ENCODE results near the gene RUNX1. TPM values are rescaled to one million over a fixed set of nuclear protein-coding genes. Genes with fewer than 3 reads are reported as not detected.

RUNX1 gene
- total RNA-seq, 1 donor from 2014 or later = 62.1 TPM

DNA sequence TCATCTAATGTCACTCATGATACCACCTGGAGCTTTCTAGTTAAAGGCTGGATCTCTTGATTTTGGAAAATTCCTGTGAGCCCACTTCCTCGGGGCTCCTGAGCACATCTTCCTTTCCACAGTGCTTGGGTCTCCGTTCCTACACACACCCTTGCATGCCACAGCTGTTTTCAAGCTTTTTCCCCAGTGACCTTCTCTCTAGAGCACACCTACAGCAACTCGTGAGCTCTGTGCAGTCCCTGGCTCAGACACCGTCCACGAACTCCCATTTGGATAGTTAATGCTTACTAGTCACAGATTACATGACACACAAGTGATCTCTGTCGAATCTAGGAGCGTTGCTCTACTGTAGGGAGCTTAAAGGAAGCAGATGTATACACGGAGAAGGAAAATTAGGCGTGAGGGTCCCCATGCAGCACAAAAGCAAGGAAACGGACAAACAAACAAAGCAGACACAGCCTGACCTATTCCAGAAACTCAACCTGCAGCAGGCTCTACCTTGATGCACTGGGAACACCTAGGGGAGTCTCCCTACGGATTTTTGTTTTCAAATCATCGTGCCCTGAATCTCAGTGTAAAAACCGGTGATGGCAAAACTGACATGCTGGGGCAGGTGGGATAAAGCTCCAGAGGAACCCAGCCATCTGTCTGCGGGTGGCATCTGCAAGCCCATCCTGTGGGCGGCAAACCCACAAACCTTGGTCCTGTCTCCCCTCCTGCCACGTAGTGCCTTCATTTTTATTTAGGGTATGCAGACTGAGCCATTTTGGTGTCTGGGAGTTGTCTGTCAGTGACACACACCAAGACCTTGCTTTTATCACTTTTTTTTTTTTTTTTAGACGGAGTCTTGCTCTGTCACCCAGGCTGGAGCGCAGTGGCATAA, 177.8 kb downstream of the RUNX1 start:
- Histone ChIP-seq H3K4me3 (no peak overlapping the region), H3K9me3 (no peaks in the 10 kb centered on the region), H3K36me3 (peaks cover 0 to 29% of the 10 kb centered on the region in 2 donors), H3K27me3 (no peaks in the 10 kb centered on the region), H3K27ac (no peak overlapping the region), H3K4me1 (peaks cover 47% of the 10 kb centered on the region)
- peak in 1 of 2 donors; percentile 80 for DNase-seq (ENCODE audit: extremely low spot score in 2 of 2)
- intact Hi-C loops (cut with DNase I) = no loop called here
- TF ChIP-seq CTCF (IDR thresholded peaks at IDR 0.05) = no peak
- no peak for TF ChIP-seq POLR2A (IDR thresholded peaks at IDR 0.05)
- no peak for TF ChIP-seq POLR2AphosphoS5 (IDR thresholded peaks at IDR 0.05; ENCODE audit: insufficient read depth in 1 of 2, low read depth in 1 of 2)

DNA sequence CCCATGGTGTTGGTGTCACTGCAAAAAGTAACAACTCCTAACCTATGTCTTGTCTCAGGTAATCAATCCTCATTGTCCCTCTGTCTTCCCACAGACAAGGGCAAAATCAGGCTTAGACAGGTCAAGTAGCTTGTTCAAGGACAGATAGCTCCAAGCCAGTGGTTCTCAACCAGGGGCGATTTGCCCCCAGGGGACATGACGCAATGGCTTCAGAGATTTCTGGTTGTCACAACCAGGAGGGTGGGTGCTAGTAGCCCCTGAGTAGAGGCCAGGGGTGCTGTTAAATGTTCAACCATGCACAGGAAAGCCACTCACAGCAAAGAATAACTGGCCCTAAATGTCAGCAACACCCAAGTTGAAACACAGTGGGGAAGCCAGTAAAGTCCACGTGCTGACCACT, 178.9 kb downstream of the RUNX1 start:
- DNase-seq (ENCODE audit: extremely low spot score in 2 of 2) = peak in 1 of 2 donors; percentile 81
- Histone ChIP-seq H3K4me1 (peaks cover 47% of the 10 kb centered on the region), H3K27ac (no peak overlapping the region), H3K9me3 (no peaks in the 10 kb centered on the region), H3K36me3 (peaks cover 0 to 29% of the 10 kb centered on the region in 2 donors), H3K27me3 (no peaks in the 10 kb centered on the region), H3K4me3 (no peak overlapping the region)
- TF ChIP-seq POLR2AphosphoS5 (IDR thresholded peaks at IDR 0.05; ENCODE audit: insufficient read depth in 1 of 2, low read depth in 1 of 2) = no peak
- no peak for TF ChIP-seq POLR2A (IDR thresholded peaks at IDR 0.05)
- no peak for TF ChIP-seq CTCF (IDR thresholded peaks at IDR 0.05)
- intact Hi-C loops (cut with DNase I) = no loop called here

GRCh38 chr21:34869545-34869944, 179.6 kb downstream of the RUNX1 start:
- Histone ChIP-seq H3K27ac (no peak overlapping the region), H3K27me3 (no peaks in the 10 kb centered on the region), H3K9me3 (no peaks in the 10 kb centered on the region), H3K4me1 (peaks cover 47% of the 10 kb centered on the region), H3K36me3 (peaks cover 0 to 29% of the 10 kb centered on the region in 2 donors), H3K4me3 (no peak overlapping the region)
- TF ChIP-seq POLR2A (IDR thresholded peaks at IDR 0.05) (no peak), POLR2AphosphoS5 (IDR thresholded peaks at IDR 0.05; ENCODE audit: insufficient read depth in 1 of 2, low read depth in 1 of 2) (no peak)
- peak in 1 of 2 donors; percentile 70 for DNase-seq (ENCODE audit: extremely low spot score in 2 of 2)
- intact Hi-C loops (cut with DNase I) = no loop called here

- H3K36me3 ChIP-seq = peaks cover 0 to 20% of the 10 kb centered on the region in 2 donors
- intact Hi-C loops (cut with DNase I) = no loop called here
- no peaks in the 10 kb centered on the region for H3K9me3 ChIP-seq
- H3K27ac ChIP-seq = no peak overlapping the region
- H3K4me1 ChIP-seq = peaks cover 43% of the 10 kb centered on the region
- peak in 1 of 2 donors; percentile 74 for DNase-seq (ENCODE audit: extremely low spot score in 2 of 2)
- H3K4me3 ChIP-seq = no peak overlapping the region
- no peaks in the 10 kb centered on the region for H3K27me3 ChIP-seq
- TF ChIP-seq POLR2A (IDR thresholded peaks at IDR 0.05) (no peak), CTCF (IDR thresholded peaks at IDR 0.05) (no peak), POLR2AphosphoS5 (IDR thresholded peaks at IDR 0.05; ENCODE audit: insufficient read depth in 1 of 2, low read depth in 1 of 2) (no peak)
Observed at GRCh38 chr21:34867785-34868184, 181.3 kb downstream of the RUNX1 start.

GRCh38 chr21:34865400-34866241, 183.5 kb downstream of the RUNX1 start:
- Histone ChIP-seq H3K9me3 (no peaks in the 10 kb centered on the region), H3K27ac (peak overlapping the region; percentile 68), H3K4me1 (peaks cover 42% of the 10 kb centered on the region), H3K27me3 (no peaks in the 10 kb centered on the region), H3K4me3 (no peak overlapping the region), H3K36me3 (peaks cover 0 to 30% of the 10 kb centered on the region in 2 donors)
- TF ChIP-seq POLR2A (IDR thresholded peaks at IDR 0.05) = no peak
- peak in 1 of 2 donors; percentile 40 for TF ChIP-seq POLR2AphosphoS5 (IDR thresholded peaks at IDR 0.05; ENCODE audit: insufficient read depth in 1 of 2, low read depth in 1 of 2)
- intact Hi-C loops (cut with DNase I) = no loop called here
- peak in 1 of 2 donors; percentile 81 for DNase-seq (ENCODE audit: extremely low spot score in 2 of 2)

All from vagina (tissue), 2 donors.